Stimulated activated CD4-positive, alpha-beta T cell treated with anti-CD3 and anti-CD28 coated beads, TNF-alpha, amount 100 ng/mL, for 48 hours (primary cell): ENCODE data around the gene SLC4A1.
"Not testable (repeated sequence)": the region's sequence is repeated elsewhere in the genome, so short reads cannot be mapped to it uniquely, and the experiment has no call there.

ENCODE experiments used
- DNase-seq, 3 donors: peaks; one replicate each; pipeline ENCODE4 v3.0.0-alpha.2; 2020; ENCODE audit warnings: low read depth in 3 of 3

SLC4A1 gene

GRCh38 chr17:44256671-44257070 is 11.3 kb downstream of the SLC4A1 start:
- DNase-seq = no peak

GRCh38 chr17:44255915-44256314 is 12.0 kb downstream of the SLC4A1 start:
- DNase-seq = no peak

GRCh38 chr17:44254361-44255095 is 13.4 kb downstream of the SLC4A1 start:
- DNase-seq = no peak

GRCh38 chr17:44253006-44253405 is 14.9 kb downstream of the SLC4A1 start:
- no peak for DNase-seq

GRCh38 chr17:44251062-44251461 is 16.9 kb downstream of the SLC4A1 start:
- no peak for DNase-seq

- DNase-seq = no peak
These were observed 18.3 kb downstream of the SLC4A1 start for GRCh38 chr17:44249501-44250246.

GRCh38 chr17:44247876-44248736 is 19.8 kb downstream of the SLC4A1 start:
- DNase-seq = no peak

- no peak for DNase-seq
These were observed 20.5 kb downstream of the SLC4A1 start for GRCh38 chr17:44247440-44247841.

- no peak for DNase-seq
These were observed 26.8 kb downstream of the SLC4A1 start for GRCh38 chr17:44241106-44241624.

- DNase-seq = not testable (repeated sequence)
These were observed 30.0 kb downstream of the SLC4A1 start for GRCh38 chr17:44237886-44238285.

- DNase-seq = no peak
These were observed 31.4 kb downstream of the SLC4A1 start for GRCh38 chr17:44236444-44236991.

- no peak for DNase-seq
These were observed 32.4 kb downstream of the SLC4A1 start for GRCh38 chr17:44235583-44235936.

- no peak for DNase-seq
These were observed 34.4 kb downstream of the SLC4A1 start for GRCh38 chr17:44233582-44233981.

- no peak for DNase-seq
These were observed 35.9 kb downstream of the SLC4A1 start for GRCh38 chr17:44232061-44232460.

GRCh38 chr17:44230140-44230539 is 37.8 kb downstream of the SLC4A1 start:
- no peak for DNase-seq

GRCh38 chr17:44229090-44229489 is 38.8 kb downstream of the SLC4A1 start:
- no peak for DNase-seq

GRCh38 chr17:44223541-44224071 is 44.3 kb downstream of the SLC4A1 start:
- DNase-seq = no peak

GRCh38 chr17:44222112-44222869 is 45.6 kb downstream of the SLC4A1 start:
- peak in 1 of 3 donors; percentile 41 for DNase-seq

GRCh38 chr17:44221862-44222111 is 46.1 kb downstream of the SLC4A1 start:
- no peak for DNase-seq

GRCh38 chr17:44221084-44221861 is 46.7 kb downstream of the SLC4A1 start:
- peak in 2 of 3 donors; percentile 26 to 39 for DNase-seq
